Measurements from ENCODE around the gene ACAP2. TPM values are rescaled to one million over a fixed set of nuclear protein-coding genes. Genes with fewer than 3 reads are reported as not detected.

Gene ACAP2
- total RNA-seq, 1 donor from 2014 or later: 60.3 TPM

- no peak for ATAC-seq
- Histone ChIP-seq H3K36me3 (no peaks in the 10 kb centered on the region), H3K27ac (no peak overlapping the region), H3K4me1 (peaks cover 14% of the 10 kb centered on the region), H3K9me3 (no peaks in the 10 kb centered on the region), H3K27me3 (no peaks in the 10 kb centered on the region), H3K4me3 (no peak overlapping the region)
- intact Hi-C loops (cut with DNase I): no loop called here
- no peak for DNase-seq
- TF ChIP-seq, protein P1, sequence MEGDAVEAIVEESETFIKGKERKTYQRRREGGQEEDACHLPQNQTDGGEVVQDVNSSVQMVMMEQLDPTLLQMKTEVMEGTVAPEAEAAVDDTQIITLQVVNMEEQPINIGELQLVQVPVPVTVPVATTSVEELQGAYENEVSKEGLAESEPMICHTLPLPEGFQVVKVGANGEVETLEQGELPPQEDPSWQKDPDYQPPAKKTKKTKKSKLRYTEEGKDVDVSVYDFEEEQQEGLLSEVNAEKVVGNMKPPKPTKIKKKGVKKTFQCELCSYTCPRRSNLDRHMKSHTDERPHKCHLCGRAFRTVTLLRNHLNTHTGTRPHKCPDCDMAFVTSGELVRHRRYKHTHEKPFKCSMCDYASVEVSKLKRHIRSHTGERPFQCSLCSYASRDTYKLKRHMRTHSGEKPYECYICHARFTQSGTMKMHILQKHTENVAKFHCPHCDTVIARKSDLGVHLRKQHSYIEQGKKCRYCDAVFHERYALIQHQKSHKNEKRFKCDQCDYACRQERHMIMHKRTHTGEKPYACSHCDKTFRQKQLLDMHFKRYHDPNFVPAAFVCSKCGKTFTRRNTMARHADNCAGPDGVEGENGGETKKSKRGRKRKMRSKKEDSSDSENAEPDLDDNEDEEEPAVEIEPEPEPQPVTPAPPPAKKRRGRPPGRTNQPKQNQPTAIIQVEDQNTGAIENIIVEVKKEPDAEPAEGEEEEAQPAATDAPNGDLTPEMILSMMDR (IDR thresholded peaks at IDR 0.05): no peak
Observed at GRCh38 chr3:195263925-195264600, 178.8 kb downstream of the ACAP2 start.

DNA sequence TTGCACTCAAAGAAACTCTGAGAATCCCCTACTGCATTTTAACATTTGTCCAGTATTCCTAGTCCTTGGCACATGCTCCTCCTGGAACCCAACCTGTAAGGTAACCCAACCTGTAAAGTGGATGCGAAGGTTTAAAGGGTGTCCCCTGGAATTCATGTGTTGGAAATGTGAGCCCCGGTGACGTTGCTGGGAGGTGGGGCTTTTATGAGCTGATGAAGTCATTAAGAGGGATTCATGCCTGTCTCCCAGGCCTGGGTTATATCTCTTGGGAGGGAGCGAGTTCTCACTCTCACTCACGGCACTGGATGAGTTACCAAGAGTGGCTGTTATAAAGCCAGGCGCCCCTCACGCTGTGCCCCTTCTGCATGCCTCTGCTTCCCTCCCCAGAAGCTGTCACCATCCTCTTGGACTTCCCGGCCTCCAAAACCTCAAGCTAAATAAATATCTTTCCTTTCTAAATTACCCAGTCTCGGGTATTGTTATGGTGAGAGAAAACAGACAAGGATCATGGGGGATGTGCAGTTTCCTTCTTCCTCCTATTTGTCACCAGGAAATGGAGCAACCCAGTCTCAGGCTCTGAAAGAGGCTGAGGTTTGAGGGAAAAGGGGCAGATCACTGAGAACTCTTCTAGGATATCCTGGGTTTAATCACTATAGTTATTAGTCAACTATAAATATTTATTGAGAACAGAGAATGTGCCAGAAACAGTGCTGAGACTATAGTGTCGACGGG lies 179.5 kb downstream of the ACAP2 start:
- ATAC-seq (no peak), DNase-seq (no peak)
- Histone ChIP-seq H3K27me3 (no peaks in the 10 kb centered on the region), H3K27ac (no peak overlapping the region), H3K9me3 (no peaks in the 10 kb centered on the region), H3K4me1 (peaks cover 21% of the 10 kb centered on the region), H3K4me3 (no peak overlapping the region), H3K36me3 (no peaks in the 10 kb centered on the region)
- intact Hi-C loops (cut with DNase I): no loop called here
- TF ChIP-seq, protein P1 (IDR thresholded peaks at IDR 0.05): no peak

DNA sequence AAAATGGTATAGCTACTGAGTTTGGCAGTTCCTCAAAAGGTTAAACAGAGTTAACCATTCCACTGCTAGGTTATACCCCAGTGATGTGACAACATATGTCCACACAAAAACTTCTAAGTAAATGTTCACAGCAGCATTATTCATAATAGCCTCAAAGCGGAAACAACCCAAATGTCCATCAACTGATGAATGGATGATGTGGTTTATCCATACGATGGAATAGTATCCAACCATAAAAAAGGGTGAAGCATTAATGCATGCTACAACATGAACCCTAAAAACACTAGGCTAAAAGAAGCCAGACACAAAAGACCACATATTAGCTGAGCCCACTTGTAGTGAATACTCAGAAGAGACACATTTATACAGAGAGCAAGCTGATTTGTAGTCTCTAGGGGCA lies 180.9 kb downstream of the ACAP2 start:
- intact Hi-C loops (cut with DNase I): no loop called here
- no peak overlapping the region for H3K27ac ChIP-seq
- no peaks in the 10 kb centered on the region for H3K27me3 ChIP-seq
- DNase-seq (no peak), ATAC-seq (no peak)
- TF ChIP-seq, protein P1 (IDR thresholded peaks at IDR 0.05): no peak
- no peaks in the 10 kb centered on the region for H3K36me3 ChIP-seq
- H3K4me3 ChIP-seq: no peak overlapping the region
- no peaks in the 10 kb centered on the region for H3K9me3 ChIP-seq
- H3K4me1 ChIP-seq: peaks cover 26% of the 10 kb centered on the region

DNA sequence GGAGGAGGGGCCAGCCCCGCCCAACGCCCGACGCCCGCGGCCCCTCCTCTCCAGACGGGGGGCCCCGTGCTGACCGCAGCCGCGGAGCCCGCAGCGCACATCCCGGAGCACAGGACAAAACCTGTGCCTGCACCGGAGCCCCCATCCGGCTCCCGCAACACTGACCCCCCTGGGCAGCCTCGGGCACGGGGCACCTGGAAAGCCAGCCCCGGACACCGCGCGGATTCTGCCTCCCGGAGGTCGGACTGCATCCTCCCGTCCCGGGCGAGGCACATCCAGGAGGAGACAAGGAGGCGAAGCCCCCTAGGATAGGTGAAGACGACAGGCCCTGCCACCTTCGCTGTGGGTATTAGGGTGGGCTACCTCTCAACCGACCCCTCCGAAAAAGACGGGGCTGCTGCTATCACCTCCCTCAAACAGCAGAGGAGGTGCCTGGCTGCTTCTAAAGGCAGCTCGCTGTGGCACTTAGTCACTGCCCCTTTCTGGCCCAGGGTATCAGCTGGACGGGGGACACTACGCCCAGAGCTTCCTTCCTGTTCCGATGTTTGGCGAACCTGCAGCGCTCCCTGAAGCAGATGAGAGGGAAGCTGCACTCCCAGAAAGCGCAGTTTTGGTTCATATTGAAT lies 182.4 kb downstream of the ACAP2 start:
- Histone ChIP-seq H3K27ac (peak overlapping the region; percentile 84), H3K9me3 (no peaks in the 10 kb centered on the region), H3K27me3 (no peaks in the 10 kb centered on the region), H3K36me3 (no peaks in the 10 kb centered on the region), H3K4me3 (peak overlapping the region; percentile 76), H3K4me1 (peaks cover 26% of the 10 kb centered on the region)
- TF ChIP-seq, protein P1 (IDR thresholded peaks at IDR 0.05): no peak
- ATAC-seq (peak; percentile 42), DNase-seq (no peak)
- intact Hi-C loops (cut with DNase I): no loop called here

- Histone ChIP-seq H3K4me1 (peaks cover 26% of the 10 kb centered on the region), H3K27ac (peak overlapping the region; percentile 91), H3K27me3 (no peaks in the 10 kb centered on the region), H3K36me3 (no peaks in the 10 kb centered on the region), H3K4me3 (peak overlapping the region; percentile 76), H3K9me3 (no peaks in the 10 kb centered on the region)
- peak; percentile 95 for ATAC-seq
- intact Hi-C loops (cut with DNase I): loop anchor here (5.0 to 10.0 kb wide), 2 partner anchors 125 to 577 kb away; no protein-coding TSS in a partner anchor
- DNase-seq: peak; percentile 94
- TF ChIP-seq, protein P1 (IDR thresholded peaks at IDR 0.05): peak; percentile 45
Observed at GRCh38 chr3:195259475-195260279, 183.1 kb downstream of the ACAP2 start.
